HG02678 (cell line): ENCODE measurements around the gene HCFC1.
A peak's percentile ranks its signal among the peaks of the same experiment; 100 is the strongest.

ENCODE experiments used
- ATAC-seq: cut with Tn5 transposase; IDR thresholded peaks from one replicate; pipeline ENCODE4 v1.9.1; 2021; ENCODE audit warnings: mild to moderate bottlenecking, moderate library complexity; ENCODE audit not compliant: unreplicated experiment

HCFC1 gene

DNA sequence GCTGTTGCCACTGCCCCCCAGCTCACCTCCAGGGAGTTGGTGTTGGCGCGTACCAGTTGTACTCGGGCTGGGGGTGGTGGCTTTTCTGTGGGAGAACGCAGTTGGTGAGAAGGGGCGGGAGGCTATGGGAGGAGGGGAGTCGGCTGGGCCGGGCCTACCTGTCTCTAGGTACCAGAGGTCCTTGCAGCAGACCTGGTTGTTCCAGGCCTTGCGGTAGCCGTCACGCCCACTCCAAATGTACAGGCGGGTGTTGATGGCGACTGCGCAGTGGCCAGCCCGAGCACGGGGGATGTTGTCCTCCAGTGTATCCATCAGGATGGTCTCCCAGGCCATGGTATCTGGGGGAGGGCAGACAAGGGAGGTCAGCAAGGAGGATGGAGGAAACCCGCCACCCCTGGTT, 11.5 kb downstream of the HCFC1 start:
- ATAC-seq: no peak

DNA sequence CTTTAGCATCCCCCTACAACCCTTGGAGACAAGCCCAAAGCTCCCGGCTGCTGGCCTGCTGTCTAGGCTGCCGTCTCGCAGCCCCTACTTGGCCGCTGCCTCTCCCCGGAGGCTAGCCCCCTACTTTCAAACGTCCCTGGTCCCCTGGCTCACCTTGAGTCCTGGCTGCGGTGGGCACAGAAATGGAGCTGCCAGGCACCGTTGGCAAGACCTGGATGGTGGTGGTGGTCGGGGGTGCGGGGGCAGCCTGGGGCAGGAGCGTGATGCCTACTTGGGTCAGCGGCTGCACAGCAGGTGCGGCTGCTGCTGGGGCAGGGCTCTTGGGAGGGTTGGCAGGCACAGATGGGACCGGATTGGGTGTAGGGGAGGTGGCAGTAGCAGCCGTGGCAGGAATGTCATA, 12.0 kb downstream of the HCFC1 start:
- ATAC-seq: no peak

DNA sequence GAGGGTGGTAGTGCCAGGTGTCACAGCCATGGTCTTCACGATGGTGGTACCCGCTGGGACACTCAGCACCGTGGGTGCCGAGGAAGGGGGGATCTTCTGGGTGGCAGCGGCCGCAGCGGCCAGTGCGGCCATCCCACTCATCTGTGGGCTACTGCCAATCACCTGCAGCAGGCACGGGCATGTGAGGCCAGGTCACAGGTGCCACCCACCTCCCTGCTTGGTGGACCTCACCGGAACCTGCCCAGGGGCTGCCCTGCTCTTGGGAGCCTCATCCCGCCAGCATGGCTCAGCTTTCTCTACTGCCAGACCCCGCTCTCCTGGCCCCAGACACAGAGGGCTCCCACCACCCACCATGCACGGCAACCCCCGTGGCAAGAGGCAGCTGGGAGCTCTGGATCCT, 13.0 kb downstream of the HCFC1 start:
- no peak for ATAC-seq

DNA sequence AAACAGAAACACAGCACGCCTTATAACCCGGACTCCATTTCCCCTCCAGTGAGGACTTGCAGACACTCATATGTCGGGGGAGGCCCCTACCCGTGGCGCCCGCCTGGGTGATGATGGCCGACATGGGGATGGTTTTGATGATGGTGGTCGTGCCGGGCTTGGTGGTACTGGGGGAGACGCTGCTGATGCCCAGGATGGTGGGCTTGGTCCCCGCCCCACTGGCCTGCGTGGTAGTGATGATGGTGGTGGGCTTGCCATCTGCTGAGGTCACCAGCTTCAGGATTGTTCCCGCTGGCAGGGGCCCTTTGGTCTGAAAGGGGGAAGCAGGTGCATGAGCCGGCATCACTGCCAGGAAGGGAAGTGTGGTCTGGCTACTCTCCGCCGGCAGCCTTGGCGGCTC, 14.4 kb downstream of the HCFC1 start:
- ATAC-seq: no peak

DNA sequence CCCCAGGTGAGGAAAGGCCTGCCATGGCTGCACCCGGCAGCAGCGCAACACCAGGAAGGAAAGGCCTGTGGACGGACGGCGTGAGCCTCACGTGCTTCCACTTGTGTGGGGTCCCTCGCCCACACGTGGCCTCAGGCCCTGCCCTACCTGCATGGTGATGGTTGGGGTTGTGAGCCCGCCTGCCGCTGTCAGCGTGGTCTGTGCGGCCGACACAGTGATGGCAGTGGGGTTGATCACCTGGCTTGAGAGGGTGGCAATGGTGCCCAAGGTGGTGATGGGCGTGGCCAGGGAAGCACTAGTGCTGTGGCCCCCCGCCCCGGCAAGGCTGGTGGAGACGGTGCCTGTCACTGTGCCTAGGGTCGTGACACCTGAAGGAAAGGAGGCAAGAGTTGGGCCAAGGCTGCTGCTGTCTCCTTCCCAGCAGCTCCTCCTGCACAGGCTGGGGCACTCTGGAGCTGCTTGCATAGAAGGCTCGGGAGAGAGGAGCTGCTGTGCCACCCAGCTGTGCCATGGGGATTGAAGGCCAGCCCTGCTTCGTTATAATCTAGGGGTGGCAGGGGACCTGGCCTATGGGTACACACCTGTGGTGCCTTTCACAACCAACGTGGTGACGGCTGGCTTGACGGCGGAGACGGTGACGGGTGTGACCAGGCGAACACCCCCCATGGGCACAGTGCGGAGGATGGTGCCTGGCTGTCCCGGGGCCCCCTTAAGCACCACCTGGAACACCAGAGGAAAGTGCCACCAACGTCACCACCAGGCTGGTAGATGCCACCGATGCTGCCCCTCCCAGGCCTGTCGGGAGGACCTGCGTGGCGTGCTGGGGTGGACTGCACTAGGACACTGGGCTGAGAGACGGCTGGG, 15.3 kb downstream of the HCFC1 start:
- no peak for ATAC-seq

DNA sequence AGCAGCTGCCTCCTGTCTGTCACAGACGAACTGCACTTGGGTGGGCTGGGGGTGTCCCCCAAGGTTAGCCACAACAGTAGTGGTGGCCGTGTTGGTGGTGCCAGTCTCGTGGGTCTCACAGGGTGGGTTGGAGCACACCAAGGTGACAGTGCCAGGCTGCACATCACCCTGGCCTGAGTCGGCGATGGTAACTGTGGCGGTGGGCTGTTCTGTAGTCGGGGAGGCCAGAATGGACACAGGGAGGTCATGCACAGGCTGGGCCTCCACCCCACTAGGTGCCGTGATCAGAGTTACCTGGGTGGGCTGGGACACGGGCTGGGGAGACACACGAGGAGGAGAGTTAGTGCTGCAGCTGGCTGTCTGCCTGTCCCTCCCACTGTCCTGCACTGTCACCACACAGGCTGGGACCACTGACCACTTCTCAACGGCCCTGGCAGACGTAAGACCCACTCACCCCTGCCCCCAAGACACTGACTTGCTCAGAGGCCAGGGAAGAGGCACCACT, 16.3 kb downstream of the HCFC1 start:
- ATAC-seq: no peak

DNA sequence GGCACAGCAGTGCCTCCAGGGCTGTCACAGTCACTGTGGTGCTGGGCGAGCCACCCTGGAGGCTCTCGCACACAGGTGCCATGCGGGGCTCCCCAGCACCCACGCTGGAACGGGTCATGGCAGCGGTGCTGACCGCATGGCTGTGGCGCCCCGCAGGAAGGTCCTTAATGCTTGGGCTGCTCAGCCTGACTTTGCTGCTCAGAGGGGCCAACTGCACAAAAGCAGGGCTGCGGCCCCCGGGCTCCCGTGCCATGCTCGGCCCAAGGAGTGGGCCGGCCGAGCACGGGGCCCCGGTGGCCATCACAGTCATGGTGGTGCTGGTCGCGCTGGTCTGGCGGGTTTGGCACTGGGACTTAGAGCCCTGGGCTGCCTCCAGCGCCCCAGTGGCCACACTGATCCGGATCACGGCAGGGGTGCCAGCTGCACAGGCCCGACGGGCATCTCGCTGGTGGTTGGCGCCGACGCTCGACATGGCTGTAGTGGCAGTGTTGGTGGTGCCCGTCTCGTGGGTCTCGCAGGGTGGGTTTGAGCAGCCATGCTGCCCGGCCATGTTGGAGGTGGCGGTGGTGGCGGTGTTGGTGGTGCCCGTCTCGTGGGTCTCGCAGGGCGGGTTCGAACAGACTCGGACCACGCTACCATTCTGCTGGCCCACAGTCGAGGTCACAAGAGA, 16.9 kb downstream of the HCFC1 start:
- no peak for ATAC-seq

DNA sequence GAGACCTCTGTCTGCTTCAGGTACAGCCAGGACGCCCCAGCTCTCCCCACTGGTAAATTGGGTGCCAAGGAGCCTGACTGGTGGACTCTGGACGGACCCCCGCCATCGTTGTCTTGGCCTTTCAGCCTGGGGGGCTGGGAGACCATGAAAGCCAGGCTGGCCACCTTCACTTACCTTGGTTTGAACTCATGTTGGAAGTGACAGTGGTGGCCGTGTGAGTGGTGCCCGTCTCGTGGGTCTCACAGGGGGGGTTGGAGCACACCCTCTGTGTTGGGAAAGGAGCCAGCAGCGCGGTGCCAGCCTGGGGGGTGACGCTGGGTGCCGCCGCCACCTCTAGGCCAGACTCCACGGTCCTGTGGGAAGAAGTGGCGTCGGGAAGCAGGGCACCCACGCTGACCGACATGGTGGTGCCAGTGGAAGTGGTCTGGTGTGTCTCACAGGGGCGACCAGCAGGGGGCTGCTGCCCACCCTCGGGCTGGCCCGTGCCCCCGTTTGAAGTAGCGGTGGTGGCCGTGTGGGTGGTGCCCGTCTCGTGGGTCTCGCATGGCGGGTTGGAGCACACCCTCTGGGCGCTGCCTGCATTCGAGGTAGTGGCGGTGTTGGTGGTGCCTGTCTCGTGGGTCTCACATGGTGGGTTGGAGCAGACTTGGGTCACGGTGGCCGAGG, 17.6 kb downstream of the HCFC1 start:
- no peak for ATAC-seq

DNA sequence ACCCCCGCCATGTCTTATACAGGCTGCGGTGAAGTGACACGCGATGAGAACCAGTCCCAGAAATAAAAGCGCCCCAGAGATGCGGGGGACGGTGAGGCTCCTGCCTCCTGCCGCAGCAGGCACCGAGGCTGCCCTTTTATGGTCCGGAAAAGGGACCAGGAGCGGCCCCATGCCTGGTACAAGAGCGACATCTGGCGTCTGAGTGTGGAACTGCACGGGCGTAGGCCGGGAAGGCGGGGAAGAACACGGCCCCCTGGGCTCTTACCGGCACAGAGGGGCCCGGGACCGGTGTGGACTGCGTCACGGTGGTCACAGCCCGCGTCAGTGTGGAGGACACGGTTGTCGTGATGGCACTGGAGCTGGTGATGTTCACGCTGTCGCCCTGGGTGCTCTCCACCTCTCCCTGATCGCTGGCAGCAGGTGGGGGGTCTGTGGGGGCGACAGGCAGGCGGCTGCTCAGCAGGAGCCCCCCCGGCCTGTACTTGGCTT, 18.2 kb downstream of the HCFC1 start:
- no peak for ATAC-seq

DNA sequence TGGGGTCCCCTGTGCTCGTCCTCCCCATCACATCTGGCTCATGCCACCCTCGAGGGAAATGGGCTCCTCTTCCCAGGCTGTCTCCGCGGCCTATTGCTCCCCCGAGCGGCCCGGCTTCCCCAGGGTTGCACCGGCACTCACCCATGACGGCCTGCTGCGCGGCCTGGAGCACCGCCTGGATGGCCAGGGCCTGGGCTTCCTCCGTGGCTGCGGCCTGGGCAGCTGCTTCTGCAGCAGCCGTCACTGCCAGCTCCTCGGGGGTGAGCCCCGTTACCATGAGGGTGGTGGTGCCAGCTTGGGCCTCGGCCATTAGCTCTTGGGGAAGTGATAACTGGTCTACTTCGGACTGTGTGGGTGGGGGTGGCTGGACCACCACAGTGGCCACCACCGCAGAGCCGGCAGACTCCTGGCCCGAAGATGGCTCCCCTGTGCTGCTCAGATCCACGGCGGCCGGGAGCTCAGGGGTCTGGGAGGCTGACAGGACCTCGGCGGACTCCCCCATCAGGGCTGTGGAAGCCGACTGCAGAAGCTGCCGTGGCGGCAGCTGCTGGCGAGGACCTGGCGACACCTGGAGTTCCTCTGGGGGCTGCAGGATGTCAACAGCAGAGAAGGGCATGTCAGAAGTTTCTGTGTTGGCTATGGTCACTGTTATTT, 19.1 kb downstream of the HCFC1 start:
- no peak for ATAC-seq

DNA sequence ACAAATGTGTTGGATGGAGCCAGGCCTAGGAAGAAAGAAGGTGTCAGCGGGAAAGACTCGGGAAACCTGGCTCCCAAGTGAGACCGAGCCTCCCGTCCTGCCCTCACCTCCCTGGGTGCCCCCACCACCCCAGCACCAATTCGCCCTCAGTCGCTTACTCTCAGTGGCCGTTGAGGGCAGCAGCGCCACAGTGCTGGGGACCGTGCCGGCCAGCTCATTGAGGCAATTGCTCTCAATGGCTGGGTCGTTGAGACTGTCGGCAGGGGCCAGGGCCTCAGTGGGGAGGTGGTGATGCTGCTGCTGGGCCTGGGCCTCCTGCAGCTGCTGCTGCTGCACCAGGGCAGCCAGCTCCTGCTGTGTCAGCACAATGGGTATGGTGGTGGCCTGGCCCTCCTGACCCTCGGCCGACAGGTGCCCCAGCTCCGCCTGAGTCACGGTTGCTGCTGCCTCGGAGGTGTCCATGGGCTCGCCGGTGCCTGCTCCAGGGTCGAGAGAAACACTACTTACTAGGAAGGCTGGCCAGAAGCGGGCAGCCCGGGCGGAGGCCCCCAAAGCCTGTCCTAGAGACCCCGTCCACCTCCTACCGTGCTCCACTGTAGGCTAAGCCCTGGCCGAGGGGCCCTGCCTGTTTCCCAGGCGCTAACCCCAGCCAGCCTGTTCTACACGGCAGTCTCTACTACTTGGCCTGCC, 19.8 kb downstream of the HCFC1 start:
- ATAC-seq: no peak

DNA sequence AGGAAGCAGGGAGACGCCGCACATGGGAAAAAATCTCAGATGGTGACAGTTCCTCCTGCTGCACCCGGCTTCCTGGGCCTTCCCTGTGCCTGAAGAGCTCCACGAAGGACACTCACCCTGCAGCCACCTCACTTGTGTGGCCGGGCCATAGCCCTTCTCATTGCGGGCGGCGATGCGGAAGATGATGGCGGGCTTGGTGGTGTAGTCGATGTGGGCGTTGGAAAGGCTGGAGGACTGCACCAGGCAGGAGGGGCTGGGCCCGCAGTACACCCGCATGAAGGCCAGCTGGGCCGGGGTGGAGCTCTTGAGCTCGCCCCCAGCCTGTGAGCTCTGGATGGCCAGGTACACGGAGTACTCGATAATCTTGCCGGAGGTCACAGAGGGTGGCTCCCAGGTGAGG, 21.5 kb downstream of the HCFC1 start:
- no peak for ATAC-seq

DNA sequence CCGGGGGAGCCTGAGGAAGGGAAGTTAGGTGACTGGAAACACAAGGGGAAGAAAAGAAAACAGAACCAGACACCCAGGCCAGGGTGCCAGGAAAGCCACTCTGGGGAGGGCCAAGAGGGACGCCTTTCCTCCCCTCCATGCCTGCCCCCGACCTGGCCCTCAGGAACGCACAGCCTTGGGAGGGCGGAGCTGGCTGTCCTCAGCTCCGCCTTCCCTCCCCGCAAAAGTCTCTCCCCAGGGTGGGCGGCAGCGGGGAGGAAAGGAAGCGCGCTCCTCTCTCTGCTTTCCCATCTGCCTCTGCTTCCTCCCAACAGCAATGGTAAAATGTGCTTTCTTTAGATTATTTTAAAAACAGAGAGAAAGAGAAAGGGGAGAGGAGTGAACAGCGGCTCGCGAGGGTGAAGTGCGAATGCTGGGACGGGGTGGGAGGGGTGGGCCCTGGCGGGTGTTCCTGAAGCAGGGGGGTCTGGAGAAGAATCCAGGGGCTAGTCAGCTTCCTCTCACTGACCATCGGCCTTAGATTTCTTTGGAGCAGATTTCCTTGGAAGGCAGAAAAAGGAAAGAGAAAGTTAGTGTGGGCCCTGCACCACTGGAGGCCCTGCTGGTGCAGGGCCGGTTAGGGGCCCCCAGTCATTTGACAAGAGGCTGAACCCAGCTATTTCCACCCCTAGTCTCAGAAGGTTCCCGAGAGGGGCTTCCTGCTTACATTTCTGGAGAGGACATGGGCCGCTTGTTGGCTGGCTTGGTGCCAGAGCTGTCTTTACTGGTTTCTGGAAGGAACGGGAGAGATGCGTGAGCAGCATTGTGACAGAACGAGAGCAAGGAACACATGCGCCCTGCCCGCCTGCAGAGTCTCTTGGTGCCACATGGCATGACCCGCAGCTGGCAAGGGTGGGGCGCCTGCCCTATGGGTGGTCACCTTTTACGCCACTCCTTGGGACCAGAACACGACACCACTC, 22.5 kb downstream of the HCFC1 start:
- ATAC-seq: no peak

DNA sequence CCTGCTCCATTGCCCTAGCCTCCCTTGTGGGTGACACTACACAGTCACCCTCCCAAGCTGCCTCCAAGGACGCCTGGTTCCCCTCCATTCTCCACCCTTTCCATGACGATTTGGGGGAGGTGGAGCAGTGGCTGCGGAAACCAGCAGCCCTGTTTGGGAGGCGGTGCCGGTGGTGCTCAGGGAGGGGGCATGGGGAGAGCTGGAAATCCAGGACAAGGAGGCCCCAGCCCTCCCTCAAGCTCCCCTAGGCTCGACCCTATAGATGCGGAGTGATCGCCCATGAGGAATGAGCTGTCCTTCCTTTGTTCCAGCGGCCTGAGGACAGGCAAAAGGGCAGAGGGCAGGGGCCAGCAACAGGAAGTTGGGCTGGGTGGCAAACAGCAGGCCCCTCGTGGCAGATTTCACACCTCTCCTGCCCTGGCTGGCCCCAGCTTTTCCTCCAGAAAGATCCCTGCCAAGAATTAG, 23.6 kb downstream of the HCFC1 start:
- no peak for ATAC-seq

DNA sequence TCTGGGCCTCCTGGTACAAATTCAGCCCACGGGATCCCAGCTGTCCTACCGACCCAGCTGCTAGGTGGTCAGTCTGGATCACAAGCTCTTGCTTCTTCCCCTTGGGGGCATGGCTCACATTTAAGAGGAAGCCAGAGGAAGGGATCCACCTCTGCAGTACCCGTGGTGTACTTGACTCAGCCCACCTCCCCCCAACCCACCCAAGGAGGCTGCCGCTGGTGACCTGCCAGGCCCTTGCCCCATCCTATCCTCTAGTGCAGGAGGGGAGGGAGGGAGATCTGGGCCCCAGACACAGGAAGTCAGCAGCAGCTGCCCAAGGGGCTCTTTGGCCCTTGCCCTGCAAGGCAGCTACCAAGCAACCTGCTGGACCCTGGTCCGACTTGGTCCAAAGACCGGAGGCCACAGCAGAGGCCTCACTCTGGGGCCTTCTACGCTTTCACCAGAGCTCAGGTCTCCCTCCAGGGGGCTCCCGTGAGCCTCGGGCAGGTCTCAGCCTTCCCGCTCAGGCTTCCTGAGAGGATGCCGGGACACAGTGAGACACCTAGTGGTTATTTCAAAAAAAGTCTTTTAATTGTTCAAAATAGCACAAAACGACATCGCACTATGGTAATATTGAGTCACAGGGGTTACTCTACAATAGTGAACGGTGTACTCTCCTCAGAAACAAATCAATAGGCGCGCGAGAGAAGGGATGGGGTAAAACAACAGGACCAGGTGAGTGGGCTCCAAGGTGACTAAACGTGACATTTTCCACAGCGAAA, 24.4 kb downstream of the HCFC1 start:
- ATAC-seq: peak; percentile 63

DNA sequence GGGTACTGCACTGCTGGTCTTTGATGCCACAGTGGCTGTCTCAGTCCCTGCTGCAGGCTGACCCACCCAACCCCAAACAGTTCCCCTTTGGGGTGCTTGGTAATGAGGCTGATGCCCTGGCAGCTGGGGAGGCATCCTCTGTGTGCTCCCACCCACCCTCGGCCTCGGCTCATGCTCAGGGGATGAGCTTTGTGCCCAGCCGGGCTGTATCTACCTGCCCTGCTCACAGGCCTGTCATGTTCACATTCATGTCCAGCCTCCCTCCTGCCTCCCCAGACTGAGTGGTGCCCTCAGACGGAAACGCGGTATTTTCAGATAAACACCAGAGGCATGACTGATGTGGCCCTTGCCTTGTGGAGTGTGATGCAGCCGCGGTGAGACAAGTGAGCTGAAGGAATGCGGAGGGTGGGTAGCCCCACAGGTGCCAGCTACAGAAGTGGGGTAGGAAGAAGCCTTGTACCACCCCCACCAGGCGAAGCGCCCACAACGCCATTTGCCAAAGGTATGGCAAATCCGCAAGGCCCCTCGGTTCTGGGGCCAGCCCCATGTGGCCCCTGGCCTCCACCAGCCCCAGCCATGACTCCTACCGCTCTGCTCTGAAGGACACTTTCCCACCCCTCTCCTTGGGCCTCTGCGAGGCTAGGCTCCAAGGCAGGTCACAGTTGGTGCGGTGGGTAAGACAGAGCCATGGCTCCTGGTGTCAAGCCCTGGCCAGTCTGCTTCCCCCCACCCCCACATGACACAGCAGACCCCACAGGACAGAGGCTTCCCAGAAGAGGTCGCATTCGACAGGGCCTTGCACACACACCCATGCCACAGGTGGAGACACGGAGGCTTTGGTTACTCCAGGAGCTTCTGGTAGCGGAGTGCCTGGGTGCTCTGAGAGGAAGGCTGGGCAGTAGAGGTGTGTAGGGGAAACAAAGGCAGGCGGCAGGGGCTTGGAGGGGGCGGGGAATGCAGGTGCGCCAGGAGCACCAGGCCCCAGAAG, 25.4 kb downstream of the HCFC1 start:
- ATAC-seq: no peak

DNA sequence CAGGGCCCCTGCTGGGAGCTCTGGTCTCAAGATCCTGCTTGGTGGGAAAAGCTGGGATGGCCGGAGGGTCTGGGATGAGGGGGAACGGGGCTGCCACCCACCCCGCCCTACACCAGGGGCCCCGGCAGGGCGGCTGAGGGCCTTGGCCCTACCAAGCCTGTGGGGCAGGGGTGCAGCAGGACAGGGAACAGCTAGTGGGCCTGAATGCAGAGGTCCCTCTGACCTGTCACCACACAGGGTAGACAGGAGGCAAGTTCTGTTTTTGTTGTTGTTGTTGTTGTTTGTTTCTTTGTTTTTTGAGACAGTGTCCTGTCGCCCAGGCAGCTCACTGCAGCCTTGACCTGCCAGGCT, 26.8 kb downstream of the HCFC1 start:
- no peak for ATAC-seq
